WTC11 (cell line): ENCODE data around the gene GIT1.

ENCODE experiments used
- CREM ChIP-seq: sonication (generic); formaldehyde crosslinking; IDR thresholded peaks from 2 replicates; pipeline ENCODE4 v1.8.1; 2022; ENCODE audit warnings: mild to moderate bottlenecking, missing genetic modification reagents, moderate library complexity
- CTCF ChIP-seq: fragments of 200-600 bp; IDR thresholded peaks from 2 replicates; pipeline ENCODE4 v1.8.0; 2022; ENCODE audit warnings: antibody characterized with exemption
- NFYB ChIP-seq: sonication (generic); formaldehyde crosslinking; conservative IDR thresholded peaks from 2 replicates; pipeline ENCODE4 v1.8.0; 2022; ENCODE audit warnings: low read depth, missing genetic modification reagents
- TF ChIP-seq, protein P1 (sequence below): sonication (generic); formaldehyde crosslinking; IDR thresholded peaks from 2 replicates; pipeline ENCODE4 v1.8.1; 2023; ENCODE audit warnings: mild to moderate bottlenecking, missing genetic modification reagents, moderate library complexity

DNA sequence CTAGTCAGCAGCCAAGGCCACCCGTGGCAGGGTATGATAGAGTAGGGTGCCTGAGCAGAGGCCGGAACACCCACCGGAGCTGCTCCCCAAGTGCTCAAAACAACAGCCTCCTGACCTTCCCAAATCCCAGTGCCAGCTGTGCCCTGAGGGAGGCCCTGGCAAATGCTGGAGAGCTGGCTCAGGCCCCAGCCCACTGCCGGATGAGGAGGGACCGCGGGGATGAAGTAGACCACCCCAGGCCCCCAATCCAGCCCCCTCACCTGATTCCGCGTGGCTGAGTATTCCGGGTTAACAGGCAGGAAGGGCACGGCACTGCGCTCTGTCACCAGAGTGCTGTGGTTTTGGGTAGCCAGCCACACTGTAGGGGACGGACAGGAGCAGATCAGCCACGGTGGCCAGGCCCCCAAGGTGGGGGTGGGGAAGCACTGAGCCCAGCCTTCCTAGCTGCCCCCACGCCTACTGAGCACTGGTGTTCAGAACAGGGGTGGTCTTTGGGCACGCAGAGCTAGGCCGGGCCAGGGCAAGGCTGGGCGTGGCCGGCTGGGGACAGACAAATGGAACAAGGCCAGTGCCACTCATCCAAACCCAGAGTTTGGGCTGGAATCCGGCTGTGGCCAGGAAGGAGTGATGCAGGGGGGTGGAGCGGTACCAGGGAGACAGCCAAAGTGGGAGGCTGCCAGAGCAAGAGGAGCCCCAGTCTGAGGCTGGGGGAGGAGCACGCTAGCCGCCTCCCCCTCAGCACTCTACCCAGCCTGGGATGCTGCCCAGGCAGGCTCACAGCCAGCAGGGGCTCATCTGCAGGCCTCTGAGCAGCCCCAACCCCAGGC, 11.8 kb downstream of the GIT1 start:
- no peak for TF ChIP-seq NFYB (CRISPR knock-in tag)
- TF ChIP-seq CTCF, result no peak
- TF ChIP-seq, protein P1, sequence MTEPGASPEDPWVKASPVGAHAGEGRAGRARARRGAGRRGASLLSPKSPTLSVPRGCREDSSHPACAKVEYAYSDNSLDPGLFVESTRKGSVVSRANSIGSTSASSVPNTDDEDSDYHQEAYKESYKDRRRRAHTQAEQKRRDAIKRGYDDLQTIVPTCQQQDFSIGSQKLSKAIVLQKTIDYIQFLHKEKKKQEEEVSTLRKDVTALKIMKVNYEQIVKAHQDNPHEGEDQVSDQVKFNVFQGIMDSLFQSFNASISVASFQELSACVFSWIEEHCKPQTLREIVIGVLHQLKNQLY (CRISPR knock-in tag), result no peak
- no peak for TF ChIP-seq CREM (CRISPR knock-in tag)
